CD4-positive, alpha-beta T cell treated with Interferon alpha-2 for 1 hour (primary cell): ENCODE results near the gene ITGA2B.
A peak's percentile ranks its signal among the peaks of the same experiment; 100 is the strongest.
"Not testable (repeated sequence)": the region's sequence is repeated elsewhere in the genome, so short reads cannot be mapped to it uniquely, and the experiment has no call there.

Experiments used
- DNase-seq, 2 donors: peaks; one replicate each; pipeline ENCODE4 v3.0.0-alpha.2; 2020 to 2022

The ITGA2B gene

GRCh38 chr17:44351961-44352827 lies 37.3 kb downstream of the ITGA2B start:
- DNase-seq = no peak

DNA sequence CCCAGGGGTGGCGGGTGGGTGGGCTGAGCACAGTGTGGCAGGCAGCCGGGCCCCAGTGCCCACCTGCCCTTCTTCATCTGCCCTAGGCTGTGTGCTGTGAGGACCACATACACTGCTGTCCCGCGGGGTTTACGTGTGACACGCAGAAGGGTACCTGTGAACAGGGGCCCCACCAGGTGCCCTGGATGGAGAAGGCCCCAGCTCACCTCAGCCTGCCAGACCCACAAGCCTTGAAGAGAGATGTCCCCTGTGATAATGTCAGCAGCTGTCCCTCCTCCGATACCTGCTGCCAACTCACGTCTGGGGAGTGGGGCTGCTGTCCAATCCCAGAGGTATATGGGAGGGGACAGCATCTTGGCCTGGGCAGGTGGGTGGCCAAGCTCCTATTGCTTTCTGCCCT lies 38.0 kb downstream of the ITGA2B start:
- no peak for DNase-seq

DNA sequence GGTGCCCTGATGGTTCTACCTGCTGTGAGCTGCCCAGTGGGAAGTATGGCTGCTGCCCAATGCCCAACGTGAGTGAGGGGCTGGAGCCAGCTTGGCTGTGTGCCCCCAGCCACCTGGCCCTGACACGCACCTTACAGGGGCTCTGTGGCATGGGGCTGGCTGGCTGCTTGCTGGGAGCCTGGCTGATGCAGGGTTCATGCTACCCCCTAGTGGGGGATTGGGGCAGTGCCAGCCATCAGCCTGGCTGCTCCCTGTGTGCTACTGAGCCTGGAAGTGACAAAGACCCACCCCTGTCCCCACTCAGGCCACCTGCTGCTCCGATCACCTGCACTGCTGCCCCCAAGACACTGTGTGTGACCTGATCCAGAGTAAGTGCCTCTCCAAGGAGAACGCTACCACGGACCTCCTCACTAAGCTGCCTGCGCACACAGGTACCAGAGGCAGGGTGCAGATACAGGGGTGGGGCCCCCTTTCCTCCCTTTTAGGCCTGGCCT lies 38.7 kb downstream of the ITGA2B start:
- DNase-seq = peak; percentile 72 to 78

- DNase-seq = no peak
Measured at GRCh38 chr17:44349553-44350070, 39.8 kb downstream of the ITGA2B start.

GRCh38 chr17:44348988-44349364 lies 40.5 kb downstream of the ITGA2B start:
- DNase-seq = no peak

DNA sequence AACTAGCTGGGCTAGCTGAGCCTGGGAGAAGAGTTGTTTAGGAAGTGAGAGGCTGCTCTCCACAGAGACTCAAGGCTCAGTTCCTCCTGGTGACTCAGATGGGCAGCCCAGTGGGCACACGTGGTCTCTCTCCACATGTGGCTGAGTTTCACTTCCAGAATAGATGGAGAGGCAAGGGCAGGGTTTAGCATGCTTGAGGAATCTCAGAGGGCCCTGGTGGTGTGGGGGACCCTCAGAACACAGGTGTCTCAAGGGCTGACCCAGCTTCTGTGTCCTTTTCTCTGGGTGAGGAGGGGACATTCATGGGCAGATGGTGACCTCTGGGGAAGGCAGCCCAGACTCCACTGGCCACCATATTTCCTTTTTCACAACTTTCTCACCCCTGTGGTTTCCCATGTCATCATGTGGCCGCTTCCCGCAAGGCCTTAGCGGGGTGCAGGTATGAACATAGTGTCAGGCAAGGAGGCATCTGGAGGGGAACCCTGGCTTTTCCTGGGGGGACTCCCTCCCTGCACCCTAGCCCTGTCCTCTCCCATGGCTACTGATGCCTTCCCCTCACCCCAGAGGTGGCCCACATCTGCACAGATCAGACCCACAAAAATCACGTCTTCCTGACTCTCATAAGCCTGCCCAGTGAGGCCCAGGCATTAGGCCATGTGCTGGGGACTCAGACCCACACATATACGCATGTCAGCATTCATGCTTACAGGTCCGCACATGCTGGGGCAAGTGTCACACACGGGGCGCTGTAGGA lies 41.0 kb downstream of the ITGA2B start:
- DNase-seq = peak; percentile 23 to 74

- DNase-seq = not testable (repeated sequence)
Measured at GRCh38 chr17:44347206-44348055, 42.0 kb downstream of the ITGA2B start.

GRCh38 chr17:44346064-44346844 lies 43.2 kb downstream of the ITGA2B start:
- no peak for DNase-seq

GRCh38 chr17:44345454-44346026 lies 43.9 kb downstream of the ITGA2B start:
- peak; percentile 59 to 61 for DNase-seq

DNA sequence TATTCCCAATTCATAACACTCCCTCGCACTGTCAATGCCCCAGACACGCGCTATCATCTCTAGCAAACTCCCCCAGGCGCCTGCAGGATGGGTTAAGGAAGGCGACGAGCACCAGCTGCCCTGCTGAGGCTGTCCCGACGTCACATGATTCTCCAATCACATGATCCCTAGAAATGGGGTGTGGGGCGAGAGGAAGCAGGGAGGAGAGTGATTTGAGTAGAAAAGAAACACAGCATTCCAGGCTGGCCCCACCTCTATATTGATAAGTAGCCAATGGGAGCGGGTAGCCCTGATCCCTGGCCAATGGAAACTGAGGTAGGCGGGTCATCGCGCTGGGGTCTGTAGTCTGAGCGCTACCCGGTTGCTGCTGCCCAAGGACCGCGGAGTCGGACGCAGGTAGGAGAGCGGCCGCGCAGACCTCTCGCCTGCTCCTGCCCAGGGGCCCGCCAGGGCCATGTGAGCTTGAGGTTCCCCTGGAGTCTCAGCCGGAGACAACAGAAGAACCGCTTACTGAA lies 44.5 kb downstream of the ITGA2B start, which contains the start of gene GRN:
Gene GRN, plus strand, starts transcription at position 364 of the 515 bp plus-strand sequence. CDS start 3,863 bp downstream, outside the sequence.
- peak; percentile 88 to 91 for DNase-seq

DNA sequence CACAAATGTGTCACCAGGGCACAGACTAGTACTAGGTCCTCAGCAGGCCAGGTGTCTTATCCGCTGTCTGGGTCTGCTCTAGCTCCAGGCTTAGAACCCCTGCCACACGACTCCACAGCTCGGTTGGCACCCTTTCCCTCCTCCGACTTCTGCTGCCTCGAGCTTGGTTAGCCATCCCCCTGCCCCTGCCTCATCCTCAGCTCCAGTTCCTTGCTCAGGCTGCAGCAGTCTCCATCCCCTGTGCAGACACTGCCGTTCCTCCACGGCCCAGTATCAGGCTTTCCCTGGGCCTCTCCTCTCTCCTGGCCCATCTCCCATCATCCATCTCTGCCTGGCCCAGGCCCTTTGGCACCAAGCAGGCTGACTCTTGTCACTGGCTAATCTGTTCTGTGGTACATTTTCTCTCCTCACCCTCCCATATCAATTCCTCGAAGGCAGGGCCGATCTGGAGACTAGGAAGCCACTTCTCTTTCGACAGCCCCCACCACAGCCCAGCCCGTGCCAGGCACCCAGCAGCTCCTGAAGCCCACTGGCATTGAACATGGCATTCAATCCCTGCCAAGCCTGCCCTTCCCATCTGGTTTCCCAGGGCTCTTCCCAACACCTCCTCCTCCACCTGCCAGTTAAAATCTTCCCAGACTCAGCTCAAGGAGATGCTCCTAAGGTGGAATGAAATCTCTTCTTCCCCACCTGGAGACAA lies 45.8 kb downstream of the ITGA2B start:
- DNase-seq = no peak

GRCh38 chr17:44340553-44340952 lies 48.9 kb downstream of the ITGA2B start:
- not testable (repeated sequence) for DNase-seq

DNA sequence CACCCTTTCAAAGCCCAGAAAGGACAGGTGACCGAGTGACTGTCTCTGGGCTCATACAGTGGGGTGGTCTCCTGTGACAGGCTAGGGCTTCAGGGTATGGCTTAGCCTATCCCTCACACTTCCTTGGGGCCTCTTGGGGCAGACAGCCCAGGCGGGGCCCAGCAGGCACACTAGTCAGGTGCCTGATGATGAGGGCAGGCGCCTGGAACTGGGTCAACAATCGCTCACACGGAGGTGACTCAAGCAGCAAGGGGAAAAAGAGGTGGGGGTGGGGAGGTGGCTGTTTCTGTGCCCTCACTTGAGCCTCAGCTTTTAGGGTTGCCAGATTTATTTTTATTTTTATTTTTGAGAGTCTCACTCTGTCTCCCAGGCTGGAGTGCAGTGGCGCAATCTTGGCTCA lies 50.7 kb downstream of the ITGA2B start:
- no peak for DNase-seq

DNA sequence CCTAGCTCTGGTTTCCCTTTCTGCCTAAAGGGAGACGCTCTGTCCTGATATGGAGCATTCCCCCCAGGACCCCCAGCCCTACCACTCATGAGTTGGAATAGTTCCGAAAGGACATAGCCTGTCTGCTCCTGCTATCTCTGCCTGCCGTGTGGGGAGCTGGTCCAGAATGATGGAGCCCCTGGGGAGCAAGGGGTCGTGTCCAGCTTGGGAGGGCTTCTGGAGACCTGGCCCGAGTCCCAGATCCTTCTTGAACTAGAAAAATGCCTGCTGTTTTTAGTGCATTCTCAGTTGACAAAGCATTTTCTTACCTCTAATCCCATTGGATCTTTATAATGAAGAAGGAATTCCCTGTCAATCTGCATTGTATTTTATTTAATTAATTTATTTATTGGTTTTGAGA lies 53.5 kb downstream of the ITGA2B start:
- no peak for DNase-seq

DNA sequence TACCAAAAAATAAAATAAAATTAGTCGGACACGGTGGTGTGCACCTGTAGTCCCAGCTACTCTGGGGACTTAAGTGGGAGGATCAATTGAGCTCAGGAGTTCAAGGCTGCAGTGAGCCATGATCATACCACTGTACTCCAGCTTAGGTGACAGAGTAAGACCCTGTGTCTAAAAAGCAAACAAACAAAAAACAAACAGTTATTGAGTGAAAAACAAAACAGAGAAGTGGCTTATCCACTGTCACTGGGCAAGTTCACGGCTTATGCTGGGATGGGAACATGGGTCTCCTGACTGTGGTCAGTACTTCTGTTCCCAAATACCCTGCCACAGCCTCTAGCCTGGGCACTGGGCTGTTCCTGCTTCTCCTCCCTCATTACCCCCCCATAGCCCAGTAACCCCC lies 53.9 kb downstream of the ITGA2B start:
- no peak for DNase-seq

DNA sequence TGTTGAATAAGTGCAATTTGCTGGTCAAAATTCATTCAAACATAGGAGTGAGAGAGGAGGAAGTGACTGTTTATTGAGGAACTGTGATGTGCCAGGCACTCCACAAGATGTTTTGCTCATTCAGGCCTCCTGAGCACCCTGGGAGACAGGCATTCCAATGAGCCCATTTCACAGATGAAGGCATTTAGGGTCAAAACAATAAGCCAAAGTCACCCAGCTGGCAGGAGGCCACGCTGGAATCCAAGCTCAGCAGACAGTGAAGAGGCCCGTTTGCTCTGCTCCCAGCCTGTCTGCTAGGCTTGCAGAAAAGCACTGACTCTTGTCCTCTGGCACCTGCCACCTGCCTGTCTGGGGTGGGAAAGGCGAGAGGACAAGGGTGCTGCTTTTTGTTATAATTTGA lies 54.7 kb downstream of the ITGA2B start:
- no peak for DNase-seq

GRCh38 chr17:44334315-44334714 lies 55.1 kb downstream of the ITGA2B start:
- DNase-seq = no peak

GRCh38 chr17:44333371-44333770 lies 56.1 kb downstream of the ITGA2B start:
- no peak for DNase-seq

DNA sequence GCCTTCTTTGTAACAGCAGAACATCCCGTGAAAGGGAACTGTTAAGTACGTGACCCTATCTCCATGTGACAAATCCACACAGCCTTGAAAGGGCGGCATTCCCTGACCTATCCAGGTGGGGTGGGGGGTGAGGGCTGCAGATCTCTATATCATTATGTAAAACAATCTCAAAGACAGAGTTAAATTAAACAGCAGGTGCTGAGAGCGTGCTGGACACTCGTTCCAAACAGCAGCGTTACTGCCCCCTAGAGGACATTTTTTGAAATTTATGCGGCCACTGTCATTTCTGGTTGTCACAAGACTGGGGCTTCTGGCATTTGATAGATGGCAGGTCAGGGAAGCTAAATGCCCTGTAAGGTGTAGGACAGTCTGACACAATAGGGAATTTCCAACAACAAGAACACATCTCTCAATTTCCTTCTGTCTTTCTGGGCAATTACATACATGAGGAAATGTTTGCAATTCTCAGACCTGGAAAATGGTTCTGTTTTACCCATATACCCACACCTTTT lies 58.1 kb downstream of the ITGA2B start:
- peak; percentile 79 to 88 for DNase-seq

GRCh38 chr17:44330263-44330662 lies 59.2 kb downstream of the ITGA2B start:
- DNase-seq = not testable (repeated sequence)
